ENCODE data around the gene TRPV4.

TRPV4 gene

DNA sequence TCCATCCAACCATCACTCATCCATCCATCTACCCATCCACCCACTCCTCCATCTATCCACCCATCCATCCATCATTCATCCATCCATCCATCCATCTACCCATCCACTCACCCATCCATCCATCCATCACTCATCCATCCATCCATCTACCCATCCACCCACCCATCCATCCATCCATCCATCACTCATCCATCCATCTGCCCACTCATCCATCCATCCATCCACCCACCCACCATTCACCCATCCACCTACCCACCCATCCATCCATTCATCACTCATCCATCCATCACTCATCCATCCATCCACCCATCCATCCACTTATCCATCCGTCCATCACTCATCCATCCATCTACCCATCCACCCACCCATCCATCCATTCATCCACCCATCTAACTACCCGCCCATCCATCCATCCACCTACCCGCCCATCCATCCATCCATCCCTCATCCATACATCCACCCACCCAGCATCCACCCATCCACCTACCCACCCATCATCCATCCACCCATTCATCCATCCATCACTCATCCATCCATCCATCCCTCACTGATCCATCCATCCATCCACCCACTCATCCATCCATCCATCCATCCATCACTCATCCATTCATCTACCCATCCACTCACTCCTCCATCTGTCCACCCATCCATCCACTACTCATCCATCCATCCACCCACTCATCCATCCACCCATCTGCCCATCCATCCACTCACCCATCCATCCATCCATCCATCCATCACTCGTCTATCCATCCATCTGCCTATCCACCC lies 24.1 kb downstream of the TRPV4 start:
- no peak for DNase-seq (ENCODE audit: low read depth in 2 of 2, low spot score in 1 of 2)

DNA sequence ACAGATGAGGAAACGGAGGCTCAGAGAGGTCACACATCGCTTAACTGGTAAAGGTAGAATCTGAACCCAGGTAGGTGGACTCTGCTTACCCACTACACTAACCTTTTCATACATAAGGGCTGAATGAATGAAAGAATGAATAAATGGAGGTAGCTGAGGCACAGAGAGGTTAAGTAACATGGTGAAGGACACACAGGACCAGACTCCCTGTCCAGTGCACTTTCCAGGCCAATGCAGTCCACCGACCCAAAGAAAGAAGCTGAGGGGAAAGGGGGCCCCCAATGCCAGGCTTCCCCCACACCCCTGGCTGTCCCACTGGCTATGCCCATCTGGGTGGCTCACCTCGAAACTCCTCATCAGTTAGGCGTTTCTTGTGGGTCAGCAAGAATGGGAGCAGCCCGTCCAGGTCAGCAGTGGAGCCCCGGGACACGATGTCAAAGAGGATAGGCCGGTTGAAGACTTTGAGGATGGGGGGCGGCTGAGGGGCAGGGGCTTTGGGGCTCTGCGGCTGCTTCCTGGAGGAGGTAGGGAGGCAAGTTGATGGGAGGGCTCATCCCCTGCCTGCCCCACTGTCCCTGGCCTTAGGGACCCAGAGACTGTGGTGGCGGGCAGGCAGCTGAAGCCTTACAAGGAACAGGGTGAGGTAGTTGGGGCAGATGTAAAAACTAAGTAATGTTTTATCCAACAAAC lies 25.1 kb downstream of the TRPV4 start:
- DNase-seq (ENCODE audit: low read depth in 2 of 2, low spot score in 1 of 2), result no peak

DNA sequence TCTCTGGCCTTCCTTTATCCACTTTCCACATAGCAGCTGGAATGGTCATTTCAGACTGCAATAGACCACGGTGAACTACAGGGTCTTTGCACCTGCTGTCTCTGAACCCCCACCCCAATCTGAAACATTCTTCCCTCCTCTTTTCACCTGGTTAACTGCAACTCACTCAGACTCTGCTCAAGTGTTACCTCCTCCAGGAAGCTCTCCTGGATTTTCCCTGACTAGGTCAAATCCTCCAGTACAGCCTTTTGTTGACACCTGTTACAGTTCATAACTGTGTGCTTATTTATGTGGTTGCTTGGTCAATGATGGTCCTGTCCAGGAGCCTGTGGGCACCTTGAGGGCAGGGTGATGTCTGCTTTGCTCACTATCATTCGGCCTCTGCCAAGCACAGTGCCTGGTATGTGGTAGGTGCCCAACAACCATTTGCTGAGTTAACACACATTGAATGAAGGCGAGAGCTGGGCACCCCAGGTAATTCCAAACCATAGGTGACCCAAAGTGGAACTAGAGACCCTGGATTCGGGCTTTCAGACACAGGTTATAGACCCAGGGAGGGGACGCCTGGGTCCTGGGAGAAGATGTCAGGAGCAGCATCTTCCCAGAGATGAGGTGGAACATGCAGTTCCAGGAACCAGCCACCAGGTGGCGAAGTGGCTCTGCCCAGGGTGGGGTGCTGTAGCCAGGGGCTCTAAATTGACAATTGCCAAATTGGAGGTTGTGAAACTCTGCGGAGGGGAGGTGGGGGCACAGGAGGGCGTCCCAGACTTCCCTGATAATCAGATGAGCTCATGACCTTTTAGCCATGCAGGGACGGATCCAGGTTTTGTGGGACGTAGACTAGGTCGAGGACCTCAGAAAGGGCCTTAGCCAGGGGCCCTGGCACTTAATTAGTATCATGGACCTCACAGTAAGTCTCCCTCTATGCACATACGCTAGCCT lies 28.1 kb downstream of the TRPV4 start:
- peak; percentile 48 to 52 for DNase-seq (ENCODE audit: low read depth in 2 of 2, low spot score in 1 of 2)

DNA sequence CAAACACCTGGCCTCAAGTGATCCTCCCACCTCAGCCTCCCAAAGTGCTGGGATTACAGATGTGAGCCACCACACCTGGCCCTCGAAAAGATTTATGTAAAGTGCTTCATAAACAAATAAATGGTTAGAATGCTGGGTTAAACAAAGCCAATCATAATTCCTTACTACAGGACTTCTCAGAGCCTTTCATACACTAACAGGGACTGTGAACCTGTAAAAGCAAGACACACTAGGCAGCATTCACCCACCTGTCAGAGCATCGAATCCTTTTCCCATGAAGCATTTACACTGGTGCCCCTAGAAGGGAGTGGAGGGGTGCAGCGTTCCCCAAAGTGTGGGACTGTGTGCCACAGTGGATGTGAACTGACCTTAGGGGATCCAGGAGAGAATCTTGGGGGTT lies 29.5 kb downstream of the TRPV4 start:
- DNase-seq (ENCODE audit: low read depth in 2 of 2, low spot score in 1 of 2), result no peak

DNA sequence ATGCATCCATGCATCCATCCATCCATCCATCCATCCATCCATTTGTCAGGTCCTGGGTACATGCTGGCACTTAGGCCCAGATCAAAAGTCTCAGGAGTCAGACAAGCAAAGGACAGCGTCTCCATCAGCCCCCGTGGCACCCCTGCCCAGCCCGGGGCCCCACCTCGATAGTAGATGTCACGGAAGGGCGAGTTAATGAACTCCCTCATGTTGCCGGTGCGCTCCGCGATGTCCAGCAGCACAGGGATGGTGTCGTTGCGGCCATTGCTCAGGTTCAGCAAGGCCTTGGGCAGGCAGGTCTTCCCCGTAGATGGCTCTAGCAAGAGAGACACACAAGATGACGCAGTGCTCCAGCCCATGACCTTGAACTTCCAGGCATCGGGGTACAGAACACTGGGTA lies 30.4 kb downstream of the TRPV4 start:
- DNase-seq (ENCODE audit: low read depth in 2 of 2, low spot score in 1 of 2), result no peak

DNA sequence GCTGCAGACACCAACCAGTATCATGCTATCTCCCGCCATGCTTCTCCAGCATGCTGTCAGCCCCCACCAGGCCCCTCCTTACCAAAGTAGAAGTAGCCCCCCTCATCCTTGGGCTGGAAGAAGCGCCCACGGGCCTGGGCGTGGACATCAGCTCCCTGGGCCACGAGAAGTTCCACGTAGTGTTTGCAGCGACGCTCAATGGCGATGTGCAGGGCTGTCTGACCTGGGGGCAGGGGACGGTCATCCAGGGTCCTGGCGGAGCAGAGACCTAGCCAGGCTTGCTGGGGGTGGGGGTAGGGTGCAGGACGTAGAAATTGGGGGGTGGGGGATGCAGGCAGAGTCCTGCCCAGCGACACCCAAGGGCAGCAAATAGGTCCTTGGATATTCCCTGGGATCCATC lies 32.7 kb downstream of the TRPV4 start:
- no peak for DNase-seq (ENCODE audit: low read depth in 2 of 2, low spot score in 1 of 2)

DNA sequence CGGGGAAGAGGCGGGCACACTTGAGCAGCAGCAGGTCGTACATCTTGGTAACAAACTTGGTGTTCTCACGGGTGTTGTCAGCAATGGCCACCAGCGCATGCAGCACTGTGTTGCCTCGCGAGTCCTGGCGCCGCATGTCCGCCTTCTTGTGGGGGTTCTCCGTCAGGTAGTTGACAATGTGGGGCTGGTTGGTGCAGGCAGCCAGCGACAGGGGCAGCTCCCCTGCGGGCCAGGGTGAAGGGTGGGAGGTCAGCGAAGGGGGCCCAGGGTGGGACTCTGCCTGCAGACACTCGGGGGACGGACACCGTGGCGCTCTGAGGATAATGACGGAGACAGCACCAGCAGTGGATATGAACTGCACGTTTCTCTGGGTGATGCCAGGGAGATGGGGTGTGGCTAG lies 34.5 kb downstream of the TRPV4 start:
- no peak for DNase-seq (ENCODE audit: low read depth in 2 of 2, low spot score in 1 of 2)

DNA sequence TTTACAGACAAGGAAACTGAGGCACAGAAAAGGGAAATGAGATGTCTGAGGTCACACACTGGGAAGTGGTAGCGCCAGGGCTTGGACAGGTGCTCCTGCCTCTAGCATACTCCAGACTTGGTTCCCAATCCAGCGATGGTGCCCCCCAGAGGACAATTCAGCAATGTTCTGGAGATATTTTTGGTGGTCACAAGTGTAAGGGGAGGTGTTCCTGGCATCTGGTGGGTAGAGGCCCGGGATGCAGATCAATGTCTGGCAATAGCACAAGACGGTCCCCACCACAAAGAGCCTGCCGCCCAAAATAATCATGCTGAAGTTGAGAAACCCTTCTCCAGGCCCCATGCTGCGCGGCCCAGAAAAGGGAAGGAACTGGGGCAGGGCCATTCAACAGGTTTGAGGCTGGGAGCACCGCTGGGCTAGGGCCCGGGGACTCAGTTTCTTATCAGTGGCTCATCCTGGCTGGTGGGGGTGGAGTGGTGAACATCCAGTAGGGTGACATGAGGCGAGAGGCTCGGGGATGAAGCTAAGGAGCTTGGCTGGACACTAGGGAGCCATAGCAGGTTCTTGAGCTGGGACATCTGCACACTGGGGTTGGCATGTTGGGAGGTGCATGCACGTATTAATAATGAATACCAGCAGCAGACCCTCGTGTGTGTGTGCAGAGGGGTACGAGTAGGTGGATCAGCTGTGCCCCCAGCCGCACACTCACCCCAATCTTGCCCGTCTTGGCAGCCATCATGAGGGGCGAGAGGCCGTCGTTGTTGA lies 35.1 kb downstream of the TRPV4 start:
- DNase-seq (ENCODE audit: low read depth in 2 of 2, low spot score in 1 of 2), result no peak

DNA sequence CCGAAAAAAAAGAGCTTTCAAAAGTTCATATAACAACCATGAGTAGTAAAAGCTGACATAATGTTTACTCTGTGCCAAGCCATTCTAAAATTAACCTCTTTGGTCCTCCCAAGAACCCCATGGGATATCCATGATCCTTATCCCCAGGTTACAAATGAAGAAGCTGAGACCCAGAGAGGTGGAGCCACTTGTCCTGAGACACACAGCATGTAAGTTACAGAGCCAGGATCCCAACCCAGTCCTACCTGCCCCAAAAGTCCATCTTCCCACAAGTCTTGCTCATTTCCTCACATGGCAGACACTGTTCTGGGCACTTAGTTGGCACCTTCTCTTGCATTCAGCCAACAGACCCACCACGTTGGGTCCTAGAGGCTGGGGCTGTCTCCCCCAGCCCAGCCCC lies 37.1 kb downstream of the TRPV4 start:
- no peak for DNase-seq (ENCODE audit: low read depth in 2 of 2, low spot score in 1 of 2)

DNA sequence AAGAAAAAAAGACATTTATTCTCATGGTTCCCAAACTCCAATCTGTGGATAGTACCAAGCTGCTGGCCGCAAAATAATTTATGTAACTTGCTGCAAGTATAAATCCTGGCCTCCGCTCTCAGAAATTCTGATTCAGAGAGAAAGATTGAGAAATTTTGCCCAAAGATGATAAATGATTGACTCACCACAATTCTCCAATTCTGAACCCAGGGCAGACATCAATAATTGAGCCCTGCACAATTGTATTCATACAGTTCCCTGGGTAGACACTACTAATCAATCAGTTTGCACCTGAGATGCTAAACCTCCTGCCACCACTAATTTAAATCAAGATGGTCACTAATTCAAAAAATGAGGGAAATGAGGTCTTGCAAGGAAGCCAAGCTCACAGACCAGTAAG lies 38.2 kb downstream of the TRPV4 start:
- no peak for DNase-seq (ENCODE audit: low read depth in 2 of 2, low spot score in 1 of 2)

DNA sequence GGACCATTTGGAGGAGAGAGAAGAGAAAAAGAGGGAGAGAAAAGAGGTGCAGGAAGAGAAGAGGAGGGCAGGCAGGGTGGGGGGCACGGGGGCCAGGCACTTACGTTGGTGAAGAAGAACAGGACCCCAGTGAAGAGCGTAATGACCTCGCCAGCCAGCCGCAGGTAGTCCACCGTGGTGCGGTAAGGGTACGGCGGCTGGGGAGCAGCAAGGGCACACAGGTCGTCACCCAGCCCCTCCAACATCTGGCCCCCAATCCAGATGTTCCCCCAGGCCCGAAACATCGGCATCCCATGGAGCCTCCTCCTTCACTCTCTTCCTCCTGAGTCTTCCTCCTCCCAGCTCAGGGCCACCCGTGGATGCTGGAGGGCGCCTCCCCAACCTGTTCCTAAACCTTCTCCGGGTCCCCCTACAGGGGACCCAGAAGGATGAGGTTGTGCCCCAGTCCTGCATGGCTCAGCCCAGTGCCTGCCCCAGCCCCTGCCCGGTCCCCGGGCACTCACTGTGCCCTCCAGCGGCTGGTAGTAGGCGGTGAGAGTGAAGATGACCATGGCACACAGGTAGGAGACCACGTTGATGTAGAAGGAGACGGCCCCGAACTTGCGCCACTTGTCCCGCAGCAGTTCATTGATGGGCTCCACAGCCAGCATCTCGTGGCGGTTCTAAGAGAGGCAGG lies 39.2 kb downstream of the TRPV4 start:
- DNase-seq (ENCODE audit: low read depth in 2 of 2, low spot score in 1 of 2), result no peak

DNA sequence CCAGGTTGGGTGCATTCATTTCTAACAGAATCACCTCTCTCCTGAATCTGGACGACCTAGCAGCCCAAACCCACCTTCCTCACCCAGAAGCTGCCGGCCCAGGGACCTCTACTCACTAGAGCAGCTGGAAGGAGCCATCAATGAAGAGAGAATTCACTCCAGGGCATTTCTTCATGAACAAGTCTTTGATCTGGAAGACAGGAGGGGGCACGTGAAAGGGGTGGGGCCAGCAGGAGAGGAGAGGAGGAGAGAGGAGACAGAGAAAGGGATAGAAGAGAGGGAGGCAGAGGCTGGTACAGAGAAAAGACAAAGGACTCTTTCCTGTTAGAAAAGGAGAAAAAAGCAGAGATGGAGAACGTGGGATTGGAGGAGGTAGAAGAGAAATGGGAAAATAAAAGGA lies 39.8 kb downstream of the TRPV4 start:
- no peak for DNase-seq (ENCODE audit: low read depth in 2 of 2, low spot score in 1 of 2)

DNA sequence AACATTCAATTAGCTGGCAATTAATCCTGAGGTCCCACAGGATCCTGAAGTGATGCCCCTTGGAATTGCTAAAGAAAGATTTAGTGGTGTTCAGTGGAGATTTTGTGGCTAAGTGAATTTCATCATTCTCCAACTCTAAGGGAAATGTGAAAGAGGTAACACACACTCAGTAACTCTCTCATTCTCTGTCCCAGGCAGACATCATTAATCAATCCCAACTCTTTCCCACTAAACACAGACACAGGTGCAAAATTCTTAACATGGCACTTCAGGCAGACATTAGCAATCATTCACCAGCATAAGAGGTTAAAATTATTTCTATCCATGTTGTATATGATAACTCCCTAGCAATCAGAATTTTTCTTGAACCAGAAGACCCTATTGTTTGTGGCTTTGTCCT lies 40.2 kb downstream of the TRPV4 start:
- DNase-seq (ENCODE audit: low read depth in 2 of 2, low spot score in 1 of 2), result no peak

DNA sequence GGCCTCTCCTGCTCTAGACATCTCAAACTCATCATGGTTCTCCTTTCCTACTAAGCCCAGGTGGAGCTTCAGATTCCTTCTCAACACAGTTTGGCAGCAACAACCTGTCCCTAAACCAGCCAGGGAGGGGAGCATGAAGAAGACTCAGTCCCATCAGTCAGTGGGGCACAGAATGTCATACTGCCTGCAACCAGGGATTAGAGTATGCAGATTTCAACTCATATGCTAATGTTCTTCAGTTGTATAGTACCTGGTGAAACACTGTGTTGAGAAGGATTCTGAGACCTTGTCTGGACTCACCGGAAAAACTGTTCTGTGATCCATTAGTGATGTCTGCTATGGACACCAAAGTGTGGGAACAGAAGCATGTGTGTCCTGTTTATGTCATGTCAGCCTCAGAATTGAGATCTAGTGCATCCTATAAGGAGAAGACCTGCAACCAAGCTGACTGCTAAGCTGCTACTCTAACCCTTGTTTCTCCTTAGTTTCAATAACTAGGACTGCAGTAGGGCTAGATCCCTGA lies 43.6 kb downstream of the TRPV4 start:
- DNase-seq (ENCODE audit: low read depth in 2 of 2, low spot score in 1 of 2), result no peak

DNA sequence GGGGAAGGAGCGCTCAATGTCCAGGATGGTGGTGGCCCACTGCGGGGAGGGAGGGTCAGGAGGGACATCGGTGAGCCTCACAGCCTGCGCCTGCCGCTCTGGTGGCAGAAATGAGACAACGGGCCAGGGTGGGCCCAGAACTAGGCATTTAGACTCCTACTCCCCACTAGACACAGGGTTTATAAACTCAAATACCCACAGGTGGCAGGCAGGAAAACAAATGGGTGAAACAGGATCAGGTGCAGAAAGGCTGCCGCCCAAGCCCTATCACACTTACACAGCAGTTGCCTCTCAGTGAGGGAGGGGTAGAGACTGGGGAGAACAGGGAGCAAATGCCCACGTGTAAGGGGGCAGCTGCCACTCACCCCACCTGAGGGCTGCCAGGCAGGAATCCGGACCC lies 46.4 kb downstream of the TRPV4 start:
- no peak for DNase-seq (ENCODE audit: low read depth in 2 of 2, low spot score in 1 of 2)

DNA sequence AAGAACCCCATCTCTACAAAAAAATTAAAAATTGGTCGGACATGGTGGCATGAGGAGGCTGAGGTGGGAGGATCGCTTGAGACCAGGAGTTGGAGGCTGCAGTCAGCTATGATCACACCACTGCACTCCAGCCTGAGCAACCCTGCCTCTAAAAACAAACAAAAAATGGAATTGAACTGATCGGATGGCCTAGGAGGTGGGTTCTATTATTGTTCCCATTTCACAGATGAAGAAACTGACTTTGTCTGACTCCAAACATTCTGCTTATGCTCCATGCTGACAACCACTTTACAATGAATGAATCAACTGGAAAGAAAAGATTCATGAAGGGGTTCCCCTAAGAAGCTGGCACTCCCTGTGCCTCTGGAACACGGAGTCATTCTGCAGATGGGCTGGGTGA lies 47.3 kb downstream of the TRPV4 start:
- no peak for DNase-seq (ENCODE audit: low read depth in 2 of 2, low spot score in 1 of 2)

DNA sequence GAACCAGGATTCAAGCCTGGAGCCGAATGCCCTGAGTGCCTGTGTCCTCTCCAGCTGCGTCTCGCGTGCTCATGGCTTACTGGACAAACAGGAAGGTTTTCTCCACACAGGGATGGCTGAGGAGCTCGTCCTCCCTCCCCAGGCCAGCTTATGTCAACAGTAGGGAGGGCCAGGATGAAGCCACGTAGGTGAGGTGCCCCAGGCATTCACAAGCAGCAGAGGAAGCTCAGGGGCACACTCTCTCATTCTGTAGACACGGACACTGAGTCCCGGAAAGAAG lies 49.3 kb downstream of the TRPV4 start:
- DNase-seq (ENCODE audit: low read depth in 2 of 2, low spot score in 1 of 2), result no peak

DNA sequence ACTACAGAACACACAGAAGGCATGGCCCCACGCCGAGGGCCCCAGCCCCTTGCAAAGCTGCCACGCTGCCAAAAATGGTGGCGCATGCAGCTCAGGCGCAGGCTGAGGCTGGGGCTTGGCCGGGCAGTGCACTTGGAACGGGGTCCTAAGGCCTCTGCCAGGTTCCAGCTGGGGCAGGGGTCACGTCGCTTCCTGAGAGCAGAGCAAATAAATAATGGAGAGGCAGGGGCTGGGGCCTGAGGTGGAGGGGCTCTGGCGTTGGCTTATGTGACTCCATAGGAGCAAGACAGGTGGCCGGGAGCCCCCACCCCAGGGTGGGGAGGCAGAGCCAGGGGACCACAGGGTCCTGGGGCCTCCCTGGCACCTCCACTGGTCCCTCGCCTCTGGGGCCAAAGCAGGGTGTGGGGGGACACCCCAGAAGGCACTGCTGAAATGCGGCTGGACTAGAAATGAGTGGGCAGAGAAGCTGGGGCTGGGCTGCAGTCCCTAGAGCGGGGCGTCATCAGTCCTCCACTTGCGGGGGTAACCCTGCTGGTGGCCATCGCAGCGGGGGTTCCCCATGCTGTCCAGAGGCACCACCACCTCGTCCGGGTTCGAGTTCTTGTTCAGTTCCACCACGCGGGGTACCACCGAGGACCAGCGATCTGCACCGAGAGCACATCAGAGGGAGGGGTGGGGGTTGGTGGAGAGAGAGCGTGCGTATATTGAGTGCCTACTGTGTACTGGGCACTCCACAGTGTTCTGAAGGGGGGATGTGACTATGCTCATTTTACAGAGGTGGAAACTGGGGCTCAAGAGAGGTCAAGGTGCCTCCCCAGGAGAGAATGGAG lies 49.8 kb downstream of the TRPV4 start:
- no peak for DNase-seq (ENCODE audit: low read depth in 2 of 2, low spot score in 1 of 2)

DNA sequence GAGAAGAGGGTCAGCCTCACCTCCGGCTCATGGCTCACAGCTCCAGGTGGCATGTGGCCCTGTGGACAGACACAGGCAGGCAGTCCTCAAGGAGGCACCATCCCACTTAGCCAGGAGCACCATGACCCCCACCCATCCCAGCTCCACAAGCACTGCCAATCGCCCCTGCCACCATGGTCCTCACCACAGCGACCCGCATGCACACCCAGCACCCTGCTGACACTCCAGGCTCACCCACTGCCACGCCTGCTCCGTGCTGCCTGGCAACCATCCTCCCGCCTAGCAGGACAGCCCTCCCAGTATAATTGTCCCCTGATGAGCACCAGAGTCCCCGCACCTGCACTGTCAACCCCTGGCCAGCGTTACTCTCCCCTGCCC lies 50.9 kb downstream of the TRPV4 start:
- DNase-seq (ENCODE audit: low read depth in 2 of 2, low spot score in 1 of 2), result no peak

Measured in stimulated activated CD8-positive, alpha-beta memory T cell treated with anti-CD3 and anti-CD28 coated beads, Interleukin-4, amount 100 ng/mL, for 1 hour (primary cell).